ENCODE data around the gene PAM16.
A peak's percentile ranks its signal among the peaks of the same experiment; 100 is the strongest.

Gene PAM16

GRCh38 chr16:4313563-4314531, 37.3 kb downstream of the PAM16 start:
- no peak for DNase-seq
- intact Hi-C loops (cut with DNase I), result no loop called here

GRCh38 chr16:4309833-4310266, 41.3 kb downstream of the PAM16 start:
- intact Hi-C loops (cut with DNase I), result no loop called here
- DNase-seq, result peak in 1 of 10 donors; percentile 86

- DNase-seq, result peak in 1 of 10 donors; percentile 59
- intact Hi-C loops (cut with DNase I), result no loop called here
Measured at GRCh38 chr16:4309102-4309832, 41.9 kb downstream of the PAM16 start.

- intact Hi-C loops (cut with DNase I), result no loop called here
- peak; percentile 56 to 97 (median 77) for DNase-seq
Measured at GRCh38 chr16:4307215-4308037, 43.7 kb downstream of the PAM16 start.

- intact Hi-C loops (cut with DNase I), result no loop called here
- DNase-seq, result peak in 1 of 10 donors; percentile 89
Measured at GRCh38 chr16:4306470-4307214, 44.5 kb downstream of the PAM16 start.

GRCh38 chr16:4303973-4304372, 47.1 kb downstream of the PAM16 start:
- DNase-seq, result peak in 3 of 10 donors; percentile 47 to 88 (median 83)
- intact Hi-C loops (cut with DNase I), result no loop called here

GRCh38 chr16:4301968-4302367, 49.2 kb downstream of the PAM16 start:
- DNase-seq, result no peak
- intact Hi-C loops (cut with DNase I), result no loop called here

- no peak for DNase-seq
- intact Hi-C loops (cut with DNase I), result no loop called here
Measured at GRCh38 chr16:4301177-4301576, 49.9 kb downstream of the PAM16 start.

- peak in 3 of 10 donors; percentile 40 to 88 (median 81) for DNase-seq
- intact Hi-C loops (cut with DNase I), result no loop called here
Measured at GRCh38 chr16:4298761-4299522, 52.2 kb downstream of the PAM16 start.

GRCh38 chr16:4297480-4297879, 53.6 kb downstream of the PAM16 start:
- intact Hi-C loops (cut with DNase I), result no loop called here
- no peak for DNase-seq

- intact Hi-C loops (cut with DNase I), result no loop called here
- DNase-seq, result no peak
Measured at GRCh38 chr16:4295581-4295980, 55.5 kb downstream of the PAM16 start.

GRCh38 chr16:4293822-4294457, 57.2 kb downstream of the PAM16 start:
- peak in 2 of 10 donors; percentile 23 to 89 for DNase-seq
- intact Hi-C loops (cut with DNase I), result no loop called here

- intact Hi-C loops (cut with DNase I), result no loop called here
- no peak for DNase-seq
Measured at GRCh38 chr16:4293181-4293716, 57.9 kb downstream of the PAM16 start.

GRCh38 chr16:4291699-4292098, 59.4 kb downstream of the PAM16 start:
- intact Hi-C loops (cut with DNase I), result no loop called here
- DNase-seq, result no peak

Data from posterior cingulate gyrus (tissue), 11 donors.